Transverse colon (tissue), 4 donors: ENCODE results near the gene UNCX. TPM values are rescaled to one million over a fixed set of nuclear protein-coding genes. Genes with fewer than 3 reads are reported as not detected.
"Not testable (repeated sequence)": the region's sequence is repeated elsewhere in the genome, so short reads cannot be mapped to it uniquely, and the experiment has no call there.

ENCODE experiments used
- DNase-seq: peaks from one replicate; pipeline ENCODE4 v3.0.0-alpha.2; 2019
- H3K27ac ChIP-seq, 4 donors: fragments of 200-600 bp; sonication (generic); 2 replicates each; pipeline ENCODE4 v1.5.1; 2016 to 2018; ENCODE audit warnings: inconsistent platforms in 4 of 4
- H3K27me3 ChIP-seq: fragments of 200-600 bp; sonication (generic); 2 replicates; pipeline ENCODE4 v1.5.1; 2017; ENCODE audit warnings: inconsistent platforms
- H3K36me3 ChIP-seq, 4 donors: fragments of 200-600 bp; sonication (generic); 2 replicates each; pipeline ENCODE4 v1.5.1; 2017 to 2019; ENCODE audit warnings: inconsistent platforms in 4 of 4
- H3K4me1 ChIP-seq, 4 donors: fragments of 200-600 bp; sonication (generic); 2 replicates each; pipeline ENCODE4 v1.5.1; 2017 to 2020; ENCODE audit warnings: inconsistent platforms in 4 of 4
- H3K4me3 ChIP-seq, 4 donors: fragments of 200-600 bp; sonication (generic); 1 replicate in 1 of 4; 2 replicates in 3 of 4; pipeline versions ENCODE4 v1.5.1 to v1.6.1; 2017 to 2019; ENCODE audit warnings: inconsistent platforms in 4 of 4
- H3K9me3 ChIP-seq, 2 donors: fragments of 200-600 bp; sonication (generic); 2 replicates each; pipeline ENCODE4 v1.5.1; 2017 to 2019; ENCODE audit warnings: inconsistent platforms in 2 of 2
- EP300 ChIP-seq: sonication (generic); formaldehyde crosslinking; IDR thresholded peaks from one replicate; pipeline ENCODE4 v1.6.1; 2017; ENCODE audit warnings: antibody characterized with exemption, low read depth
- POLR2A ChIP-seq: fragments of 450-650 bp; IDR thresholded peaks from one replicate; pipeline ENCODE4 v1.6.1; 2016; ENCODE audit warnings: antibody characterized with exemption, mild to moderate bottlenecking, moderate library complexity
- POLR2AphosphoS5 ChIP-seq, 3 donors: sonication (generic); formaldehyde crosslinking; IDR thresholded peaks; one replicate each; pipeline ENCODE4 v1.6.1; 2016; ENCODE audit warnings: antibody characterized with exemption in 3 of 3
- WGBS, 2 donors: methylation state at CpG; one replicate each; pipeline ENCODE4 v1.1.5; 2018; ENCODE audit warnings: low coverage in 1 of 2; 5-methylcytosine and 5-hydroxymethylcytosine counted together
- in situ Hi-C, 4 donors: fragments of 200-750 bp; cut with MboI; loops; one replicate each; pipeline versions ENCODE4 v1.15.0 to v1.15.1; 2017; ENCODE audit warnings: low sequenced_read_pairs in 3 of 4, low pct_ligation_motif_present in 1 of 4, low pct_unique_long_range_greater_than_20kb in 1 of 4
- intact Hi-C: fragments of 100-400 bp; cut with DNase I; formaldehyde crosslinking; loops from one replicate; pipeline ENCODE4 v1.15.1; 2023; ENCODE audit warnings: low total_unique reads
- total RNA-seq, 4 donors: library from RNA; depleted of rRNA; stranded (reverse); fragments of >200 nt; gene quantifications; one replicate each; pipeline ENCODE4 v1.1.0, GENCODE V29; 2016
- TF ChIP-seq, protein P1 (sequence below), 5 experiments: fragments of 200-600 bp in 3 of 5; fragments of 450-650 bp in 2 of 5; sonication (generic) in 3 of 5; IDR thresholded peaks; 1 replicate in 2 of 5; 2 replicates in 3 of 5; pipeline ENCODE4 v1.5.1; 2016 to 2017; ENCODE audit warnings: antibody characterized with exemption in 5 of 5, inconsistent platforms in 3 of 5, mild to moderate bottlenecking in 2 of 5, moderate library complexity in 1 of 5

The UNCX gene
- total RNA-seq, 4 donors from 2014 or later: not detected

DNA sequence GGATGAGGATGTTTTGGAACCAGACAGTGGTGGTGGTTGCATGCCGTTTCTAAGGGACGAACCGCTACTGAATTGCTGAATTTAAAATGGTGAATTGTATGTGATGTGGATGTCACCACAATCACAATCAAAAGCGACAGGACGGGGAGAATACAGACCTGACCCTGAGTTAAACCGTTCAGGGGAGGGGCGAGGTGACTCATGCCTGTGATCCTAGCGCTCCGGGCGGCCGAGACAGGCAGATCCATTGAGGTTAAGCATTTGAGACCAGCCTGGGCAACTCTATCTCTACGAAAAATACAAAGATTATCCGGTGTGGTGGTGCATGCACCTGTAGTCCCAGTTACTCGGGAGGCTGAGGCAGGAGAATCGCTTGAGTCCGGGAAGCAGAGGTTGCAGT lies 46.4 kb downstream of the UNCX start:
- no peaks in the 10 kb centered on the region for H3K36me3 ChIP-seq
- no peak for TF ChIP-seq POLR2A
- TF ChIP-seq, protein P1, sequence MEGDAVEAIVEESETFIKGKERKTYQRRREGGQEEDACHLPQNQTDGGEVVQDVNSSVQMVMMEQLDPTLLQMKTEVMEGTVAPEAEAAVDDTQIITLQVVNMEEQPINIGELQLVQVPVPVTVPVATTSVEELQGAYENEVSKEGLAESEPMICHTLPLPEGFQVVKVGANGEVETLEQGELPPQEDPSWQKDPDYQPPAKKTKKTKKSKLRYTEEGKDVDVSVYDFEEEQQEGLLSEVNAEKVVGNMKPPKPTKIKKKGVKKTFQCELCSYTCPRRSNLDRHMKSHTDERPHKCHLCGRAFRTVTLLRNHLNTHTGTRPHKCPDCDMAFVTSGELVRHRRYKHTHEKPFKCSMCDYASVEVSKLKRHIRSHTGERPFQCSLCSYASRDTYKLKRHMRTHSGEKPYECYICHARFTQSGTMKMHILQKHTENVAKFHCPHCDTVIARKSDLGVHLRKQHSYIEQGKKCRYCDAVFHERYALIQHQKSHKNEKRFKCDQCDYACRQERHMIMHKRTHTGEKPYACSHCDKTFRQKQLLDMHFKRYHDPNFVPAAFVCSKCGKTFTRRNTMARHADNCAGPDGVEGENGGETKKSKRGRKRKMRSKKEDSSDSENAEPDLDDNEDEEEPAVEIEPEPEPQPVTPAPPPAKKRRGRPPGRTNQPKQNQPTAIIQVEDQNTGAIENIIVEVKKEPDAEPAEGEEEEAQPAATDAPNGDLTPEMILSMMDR (IDR thresholded peaks at IDR 0.05): no peak
- TF ChIP-seq EP300: no peak
- TF ChIP-seq POLR2AphosphoS5 (IDR thresholded peaks at IDR 0.05): no peak
- intact Hi-C loops (no loop called here), in situ Hi-C loops (no loop called here)
- no peak overlapping the region for H3K4me3 ChIP-seq
- H3K4me1 ChIP-seq: no peaks in the 10 kb centered on the region
- no peak overlapping the region for H3K27ac ChIP-seq
- no peaks in the 10 kb centered on the region for H3K9me3 ChIP-seq
- 86 to 87% methylated on average over 3 to 16 of the region's 16 CpGs for WGBS, 2 donors
- H3K27me3 ChIP-seq: peaks cover 49% of the 10 kb centered on the region
- DNase-seq: no peak

DNA sequence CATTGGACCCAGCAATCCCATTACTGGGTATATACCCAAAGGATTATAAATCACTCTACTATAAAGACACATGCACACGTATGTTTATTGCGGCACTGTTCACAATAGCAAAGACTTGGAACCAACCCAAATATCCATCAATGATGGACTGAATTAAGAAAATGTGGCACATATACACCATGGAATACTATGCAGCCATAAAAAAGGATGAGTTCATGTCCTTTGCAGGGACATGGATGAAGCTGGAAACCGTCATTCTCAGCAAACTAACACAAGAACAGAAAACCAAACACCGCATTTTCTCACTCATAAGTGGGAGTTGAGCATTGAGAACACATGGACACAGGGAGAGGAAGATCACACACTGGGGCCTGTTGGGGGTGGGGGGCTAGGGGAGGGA lies 47.2 kb downstream of the UNCX start:
- 50 to 51% methylated on average over 4 of the region's 4 CpGs for WGBS, 2 donors
- H3K36me3 ChIP-seq, intact Hi-C loops, DNase-seq, H3K4me3 ChIP-seq, H3K9me3 ChIP-seq, H3K4me1 ChIP-seq, H3K27ac ChIP-seq, in situ Hi-C loops: not testable (repeated sequence)
- peaks cover 47% of the 10 kb centered on the region for H3K27me3 ChIP-seq

DNA sequence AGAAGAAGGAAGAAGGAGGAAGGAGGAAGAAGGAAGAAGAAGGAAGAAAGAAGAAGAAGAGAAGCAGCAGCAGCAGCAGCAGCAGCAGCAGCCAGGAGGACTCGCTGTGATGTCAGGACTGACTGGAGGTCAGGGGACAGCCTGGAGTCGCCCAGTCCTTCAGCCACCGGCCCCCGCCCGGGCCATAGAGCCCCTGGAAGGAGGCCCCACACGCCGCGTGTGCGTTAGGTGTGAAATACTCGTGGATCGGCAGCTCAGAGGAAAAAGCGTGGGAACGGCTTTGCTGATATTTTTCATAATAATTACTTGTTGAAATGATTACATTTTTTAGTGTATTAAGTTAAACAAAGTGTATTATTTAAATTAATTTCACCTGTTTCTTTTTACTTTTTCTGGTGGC lies 48.4 kb downstream of the UNCX start:
- H3K9me3 ChIP-seq: no peaks in the 10 kb centered on the region
- DNase-seq: no peak
- no peaks in the 10 kb centered on the region for H3K36me3 ChIP-seq
- H3K4me3 ChIP-seq: no peak overlapping the region
- H3K4me1 ChIP-seq: no peaks in the 10 kb centered on the region
- no peak overlapping the region for H3K27ac ChIP-seq
- TF ChIP-seq, protein P1 (IDR thresholded peaks at IDR 0.05): no peak
- no peak for TF ChIP-seq POLR2AphosphoS5 (IDR thresholded peaks at IDR 0.05)
- TF ChIP-seq POLR2A: no peak
- TF ChIP-seq EP300: no peak
- peaks cover 43% of the 10 kb centered on the region for H3K27me3 ChIP-seq
- 59 to 62% methylated on average over 10 to 13 of the region's 13 CpGs for WGBS, 2 donors
- in situ Hi-C loops (no loop called here), intact Hi-C loops (no loop called here)

DNA sequence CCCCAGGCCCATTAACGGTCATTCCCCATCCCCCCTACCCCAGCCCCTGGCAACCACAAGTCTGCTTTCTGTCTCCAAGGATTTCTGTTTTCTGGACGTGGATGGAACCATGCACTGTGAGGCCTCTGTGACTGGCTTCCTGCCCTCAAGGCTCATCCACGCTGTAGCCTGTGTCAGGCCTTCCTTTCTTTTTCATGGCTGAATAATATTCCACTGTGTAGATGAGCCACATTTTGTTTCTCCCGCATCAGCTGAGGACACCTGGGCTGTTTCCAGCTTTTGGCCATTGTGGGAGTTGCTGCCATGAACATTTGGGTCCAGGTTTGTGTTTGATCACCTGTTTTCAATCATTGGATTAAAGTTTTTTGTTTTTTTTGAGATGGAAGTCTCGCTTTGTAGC lies 50.0 kb downstream of the UNCX start:
- Histone ChIP-seq H3K4me3 (no peak overlapping the region), H3K27ac (no peak overlapping the region), H3K4me1 (no peaks in the 10 kb centered on the region), H3K27me3 (peaks cover 35% of the 10 kb centered on the region), H3K9me3 (no peaks in the 10 kb centered on the region), H3K36me3 (no peaks in the 10 kb centered on the region)
- in situ Hi-C loops (no loop called here), intact Hi-C loops (no loop called here)
- no peak for TF ChIP-seq EP300
- no peak for TF ChIP-seq POLR2AphosphoS5 (IDR thresholded peaks at IDR 0.05)
- no peak for TF ChIP-seq POLR2A
- TF ChIP-seq, protein P1 (IDR thresholded peaks at IDR 0.05): no peak
- 82 to 84% methylated on average over 4 to 5 of the region's 5 CpGs for WGBS, 2 donors
- no peak for DNase-seq

DNA sequence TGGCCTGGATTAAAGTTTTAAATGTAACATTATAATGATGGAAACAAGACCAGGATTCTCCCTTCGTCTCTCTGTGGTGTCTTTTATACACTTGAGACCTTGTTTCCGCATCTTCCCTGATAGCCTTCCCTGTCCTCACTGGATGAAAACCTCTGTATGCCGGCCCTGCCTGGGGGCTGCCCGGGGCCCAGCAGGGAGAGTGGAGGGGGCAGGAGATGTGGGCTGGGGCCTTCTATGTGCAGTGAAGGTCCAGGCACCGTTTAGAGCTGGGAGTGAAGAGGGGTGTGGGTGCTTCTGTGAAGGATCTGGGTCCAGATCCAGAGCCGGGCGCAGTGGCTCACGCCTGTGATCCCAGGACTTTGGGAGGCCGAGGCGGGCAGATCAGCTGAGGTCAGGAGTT lies 50.7 kb downstream of the UNCX start:
- Histone ChIP-seq H3K4me3 (no peak overlapping the region), H3K27ac (no peak overlapping the region), H3K27me3 (peaks cover 35% of the 10 kb centered on the region), H3K4me1 (no peaks in the 10 kb centered on the region), H3K9me3 (no peaks in the 10 kb centered on the region), H3K36me3 (no peaks in the 10 kb centered on the region)
- intact Hi-C loops: no loop called here
- DNase-seq: no peak
- in situ Hi-C loops: no loop called here
- TF ChIP-seq POLR2A (no peak), EP300 (no peak), POLR2AphosphoS5 (IDR thresholded peaks at IDR 0.05) (no peak)
- TF ChIP-seq, protein P1 (IDR thresholded peaks at IDR 0.05): no peak
- WGBS, 2 donors: 84 to 92% methylated on average over 2 to 5 of the region's 10 CpGs
